IMR-90 (cell line): Measurements from ENCODE around the gene FBXO40. TPM values are rescaled to one million over a fixed set of nuclear protein-coding genes. Genes with fewer than 3 reads are reported as not detected.
A peak's percentile ranks its signal among the peaks of the same experiment; 100 is the strongest.

Experiments used
- ATAC-seq: fragments of 200-7000 bp; cut with Tn5 transposase; 2 replicates; pipeline ENCODE4 v1.9.1; 2020; ENCODE audit warnings: low read depth, mild to moderate bottlenecking, moderate library complexity
- BruUV-seq: library from RNA; stranded (reverse); fragments of 400-500 nt; replicated peaks from 2 replicates; lab custom pipeline; 2021; lab: Mats Ljungman, UMichigan
- CTCF ChIA-PET: fragments of 300-600 bp; formaldehyde crosslinking; extraction: SDS; loops from one replicate; lab custom pipeline; 2021; ENCODE audit warnings: antibody characterized with exemption; lab: Yijun Ruan, JAX
- POLR2A ChIA-PET: fragments of 300-600 bp; sonication (Branson Sonifier 250); formaldehyde crosslinking; loops from one replicate; lab custom pipeline; 2022; ENCODE audit warnings: antibody characterized with exemption; ENCODE audit not compliant: unreplicated experiment; lab: Charles Lee
- DNase-seq: peaks from one replicate; pipeline ENCODE4 v3.0.0; 2013
- H2AFZ ChIP-seq: replicated peaks from 2 replicates; pipeline ENCODE3; 2013; ENCODE audit warnings: low read length, mild to moderate bottlenecking; ENCODE audit not compliant: poor library complexity
- H2AK5ac ChIP-seq: 2 replicates; pipeline ENCODE4 v1.6.1; 2013; ENCODE audit warnings: low read depth, low read length, inconsistent platforms
- H2AK9ac ChIP-seq: replicated peaks from 2 replicates; pipeline ENCODE3; 2013; ENCODE audit warnings: mild to moderate bottlenecking, low read depth, low read length, moderate library complexity; ENCODE audit not compliant: poor library complexity
- H2BK120ac ChIP-seq: 2 replicates; pipeline ENCODE4 v1.6.1; 2013; ENCODE audit warnings: low read depth, low read length, inconsistent platforms
- H2BK15ac ChIP-seq: 3 replicates; pipeline ENCODE4 v1.6.1; 2013; ENCODE audit warnings: low read depth, low read length, inconsistent platforms
- H2BK20ac ChIP-seq: 2 replicates; pipeline ENCODE4 v1.6.1; 2013; ENCODE audit warnings: low read depth, mild to moderate bottlenecking, inconsistent platforms, low read length, moderate library complexity
- H2BK5ac ChIP-seq: 2 replicates; pipeline ENCODE4 v1.6.1; 2013; ENCODE audit warnings: mild to moderate bottlenecking, low read depth, low read length, inconsistent platforms; ENCODE audit not compliant: poor library complexity, severe bottlenecking
- H3K14ac ChIP-seq: replicated peaks from 2 replicates; pipeline ENCODE4 v1.6.1; 2013; ENCODE audit warnings: low read depth, low read length, inconsistent platforms
- H3K18ac ChIP-seq: 2 replicates; pipeline ENCODE4 v1.6.1; 2013; ENCODE audit warnings: low read depth, low read length, control low read depth
- H3K23ac ChIP-seq: 2 replicates; pipeline ENCODE4 v1.6.1; 2013; ENCODE audit warnings: low read depth, low read length, inconsistent platforms
- H3K27ac ChIP-seq: 2 replicates; pipeline ENCODE4 v1.5.1; 2013; ENCODE audit warnings: mild to moderate bottlenecking, control low read depth, low read length; ENCODE audit not compliant: insufficient read depth
- H3K27me3 ChIP-seq: 2 replicates; pipeline ENCODE4 v1.6.1; 2013; ENCODE audit warnings: low read length; ENCODE audit not compliant: control insufficient read depth, insufficient read depth
- H3K36me3 ChIP-seq: 2 replicates; pipeline ENCODE4 v1.6.1; 2013; ENCODE audit warnings: low read length, mixed read lengths; ENCODE audit not compliant: control insufficient read depth, insufficient read depth
- H3K4ac ChIP-seq: 2 replicates; pipeline ENCODE4 v1.6.1; 2013; ENCODE audit warnings: low read depth, low read length, inconsistent platforms
- H3K4me1 ChIP-seq: 2 replicates; pipeline ENCODE4 v1.6.1; 2013; ENCODE audit warnings: low read length, mixed read lengths; ENCODE audit not compliant: control insufficient read depth, insufficient read depth
- H3K4me2 ChIP-seq: 2 replicates; pipeline ENCODE4 v1.6.1; 2013; ENCODE audit warnings: low read depth, mild to moderate bottlenecking, control low read depth, low read length, moderate library complexity
- H3K4me3 ChIP-seq: 2 replicates; pipeline ENCODE4 v1.5.1; 2013; ENCODE audit warnings: low read depth, mild to moderate bottlenecking, control low read depth, low read length, moderate library complexity; ENCODE audit not compliant: insufficient read depth
- H3K56ac ChIP-seq: 2 replicates; pipeline ENCODE4 v1.6.1; 2013; ENCODE audit warnings: low read length, inconsistent platforms; ENCODE audit not compliant: insufficient read depth; ENCODE audit errors: extremely low read depth
- H3K79me1 ChIP-seq, 2 experiments: 2 replicates each; pipeline ENCODE4 v1.6.1; 2013; ENCODE audit warnings: low read length in 2 of 2, inconsistent platforms in 1 of 2, low read depth in 1 of 2
- H3K9ac ChIP-seq: 2 replicates; pipeline ENCODE4 v1.6.1; 2013; ENCODE audit warnings: low read depth, low read length, control low read depth
- H3K9me1 ChIP-seq: 2 replicates; pipeline ENCODE4 v1.6.1; 2013; ENCODE audit warnings: low read length, inconsistent platforms; ENCODE audit not compliant: insufficient read depth
- H3K9me3 ChIP-seq: 2 replicates; pipeline ENCODE4 v1.6.1; 2013; ENCODE audit warnings: low read length; ENCODE audit not compliant: control insufficient read depth, insufficient read depth
- H4K20me1 ChIP-seq: 2 replicates; pipeline ENCODE4 v1.6.1; 2013; ENCODE audit warnings: low read length, inconsistent platforms; ENCODE audit not compliant: insufficient read depth
- H4K5ac ChIP-seq: 2 replicates; pipeline ENCODE4 v1.6.1; 2013; ENCODE audit warnings: mild to moderate bottlenecking, low read depth, low read length, control low read depth
- H4K8ac ChIP-seq, 2 experiments: 2 replicates each; pipeline ENCODE4 v1.6.1; 2013; ENCODE audit warnings: low read depth in 2 of 2, low read length in 2 of 2, control low read depth in 1 of 2, inconsistent platforms in 1 of 2
- H4K91ac ChIP-seq: 2 replicates; pipeline ENCODE4 v1.6.1; 2013; ENCODE audit warnings: low read depth, low read length, inconsistent platforms; ENCODE audit not compliant: insufficient read depth
- NFE2L2 ChIP-seq: fragments of 150-350 bp; IDR thresholded peaks from 2 replicates; pipeline ENCODE4 v1.6.1; 2016; ENCODE audit warnings: low read depth, mild to moderate bottlenecking, low read length
- WGBS, 2 experiments: methylation state at CpG; one replicate each; pipeline versions ENCODE4 v1.1.5 to v1.1.7; 2013; ENCODE audit warnings: missing lambda C conversion rate in 2 of 2; ENCODE audit not compliant: insufficient read length in 1 of 2; ENCODE audit errors: extremely low coverage in 2 of 2; 5-methylcytosine and 5-hydroxymethylcytosine counted together
- dilution Hi-C: fragments of 300-500 bp; cut with HindIII; formaldehyde crosslinking; loops from one replicate; pipeline ENCODE4 v1.14.3; 2018; ENCODE audit warnings: low sequenced_read_pairs; ENCODE audit not compliant: unreplicated experiment
- in situ Hi-C: fragments of 300-500 bp; cut with MboI; formaldehyde crosslinking; loops from 3 replicates; pipeline ENCODE4 v1.14.3; 2019; ENCODE audit warnings: low sequenced_read_pairs, inconsistent platforms, mixed read lengths
- intact Hi-C: fragments of 100-400 bp; cut with micrococcal nuclease; formaldehyde crosslinking; loops from 2 replicates; pipeline ENCODE4 v1.10.0; 2022
- polyA plus RNA-seq, 3 experiments: library from polyadenylated mRNA; depleted of rRNA; stranded (reverse); fragments of >200 nt; gene quantifications; 2 replicates each; pipeline ENCODE4 v1.2.3, GENCODE V29; 2012; ENCODE audit warnings: low replicate concordance in 1 of 3
- total RNA-seq: library from RNA; depleted of rRNA; stranded (reverse); fragments of >200 nt; gene quantifications from 2 replicates; pipeline ENCODE4 v1.2.3, GENCODE V29; 2012

FBXO40 gene
- total and polyA plus RNA-seq, 2 of the 4 experiments (the other 2 are of a cell fraction): not detected

GRCh38 chr3:121624147-121624899 is 31.1 kb downstream of the FBXO40 start:
- Histone ChIP-seq H3K4me1 (no peaks in the 10 kb centered on the region), H4K91ac (no peak overlapping the region), H2BK5ac (no peak overlapping the region), H3K56ac (no peak overlapping the region), H2AK9ac (no peak overlapping the region), H4K5ac (no peak overlapping the region), H3K79me1 (no peaks in the 10 kb centered on the region), H2BK20ac (no peak overlapping the region), H2BK15ac (no peak overlapping the region), H3K14ac (no peak overlapping the region), H3K27ac (no peak overlapping the region), H4K20me1 (no peaks in the 10 kb centered on the region), H3K4me3 (no peak overlapping the region), H2AK5ac (no peak overlapping the region), H2BK120ac (no peak overlapping the region), H4K8ac (no peak overlapping the region), H3K18ac (no peak overlapping the region), H3K9me3 (no peaks in the 10 kb centered on the region), H2AFZ (peak overlapping the region; percentile 37), H3K9me1 (no peaks in the 10 kb centered on the region), H3K4me2 (no peak overlapping the region), H3K27me3 (peaks cover 2% of the 10 kb centered on the region), H3K9ac (no peak overlapping the region), H3K23ac (no peak overlapping the region), H3K4ac (no peak overlapping the region), H3K36me3 (no peaks in the 10 kb centered on the region)
- POLR2A ChIA-PET: no interaction called here
- in situ Hi-C loops (no loop called here), intact Hi-C loops (no loop called here), dilution Hi-C loops (no loop called here)
- WGBS, 2 experiments: 22% methylated on average over 3 of the region's 14 CpGs; no CpG with 5 or more reads in 1 of the 2 experiments
- ATAC-seq (no peak), DNase-seq (no peak)
- TF ChIP-seq NFE2L2: no peak
- CTCF ChIA-PET: no interaction called here
- BruUV-seq: no TSS peak
